ENCODE data around the gene CHPF. TPM values are rescaled to one million over a fixed set of nuclear protein-coding genes. Genes with fewer than 3 reads are reported as not detected.

Gene CHPF
- total and polyA plus RNA-seq, 2 donors (not counting 3 experiments of a cell fraction or from before 2014, with no cell fraction given), result 0.24 to 0.32 TPM

- dilution Hi-C loops (cut with MboI; ENCODE audit: extremely low pct_ligation_motif_present, low sequenced_read_pairs), result no loop called here
- Histone ChIP-seq H3K4me2 (ENCODE audit: insufficient read depth, low read length) (no peak overlapping the region), H3K4me3 (replicated peaks in 1 of 3; ENCODE audit: insufficient read depth in 1 of 3, low read depth in 1 of 3, low read length in 3 of 3) (no peak overlapping the region), H3K9me1 (replicated peaks; ENCODE audit: control insufficient read depth, extremely low read depth, insufficient read depth, low read length) (no peaks in the 10 kb centered on the region), H3K4me1 (ENCODE audit: control insufficient read depth, extremely low read depth, insufficient read depth, low read length) (no peaks in the 10 kb centered on the region), H3K9me3 (replicated peaks; ENCODE audit: control insufficient read depth, insufficient read depth, low read length) (no peaks in the 10 kb centered on the region), H3K27ac (ENCODE audit: insufficient read depth, low read depth, low read length) (no peak overlapping the region), H3K9ac (replicated peaks; ENCODE audit: extremely low read depth, insufficient read depth, low read length) (no peak overlapping the region), H4K20me1 (replicated peaks; ENCODE audit: control insufficient read depth, extremely low read depth, insufficient read depth, low read length) (no peaks in the 10 kb centered on the region), H2AFZ (ENCODE audit: low read depth, low read length) (no peak overlapping the region), H3K27me3 (ENCODE audit: control insufficient read depth in 2 of 2, insufficient read depth in 2 of 2, low read length in 2 of 2) (peaks cover 0 to 3% of the 10 kb centered on the region in 2 experiments), H3K36me3 (ENCODE audit: control insufficient read depth in 2 of 2, extremely low read depth in 1 of 2, insufficient read depth in 2 of 2, low read length in 2 of 2) (no peaks in the 10 kb centered on the region), H3K79me2 (ENCODE audit: control insufficient read depth, insufficient read depth, low read length) (no peaks in the 10 kb centered on the region)
- no peak for FAIRE-seq
- intact Hi-C loops (cut with micrococcal nuclease), result no loop called here
- DNase-seq (ENCODE audit: low read depth, low spot score), result no peak
- TF ChIP-seq JUN (IDR thresholded peaks at IDR 0.05; ENCODE audit: borderline replicate concordance, insufficient read depth, insufficient read length, low read depth), result no peak
- no peak for TF ChIP-seq EZH2 (IDR thresholded peaks at IDR 0.05; ENCODE audit: borderline replicate concordance, low read depth, low read length, severe bottlenecking)
- TF ChIP-seq GATA2 (IDR thresholded peaks at IDR 0.05; ENCODE audit: insufficient read depth, insufficient read length, low read depth, low read length), result no peak
- no peak for TF ChIP-seq CTCF (IDR thresholded peaks at IDR 0.05; ENCODE audit: extremely low read depth in 1 of 2, insufficient read depth in 1 of 2, low read depth in 1 of 2, low read length in 2 of 2)
- TF ChIP-seq FOS (IDR thresholded peaks at IDR 0.05; ENCODE audit: borderline replicate concordance, insufficient read depth, low read length), result no peak
- TF ChIP-seq POLR2A (IDR thresholded peaks at IDR 0.05; ENCODE audit: low read depth, low read length), result no peak
- no peak for TF ChIP-seq MAX (IDR thresholded peaks at IDR 0.05; ENCODE audit: insufficient read depth, insufficient read length)
- no peak for TF ChIP-seq POLR2AphosphoS5 (IDR thresholded peaks at IDR 0.05; ENCODE audit: insufficient read depth, low read depth, low read length)
- no peak for TF ChIP-seq MYC (IDR thresholded peaks at IDR 0.05; ENCODE audit: low read depth, low read length)
- no TSS peak for BruUV-seq (replicated peaks)
- ChIA-PET CTCF (interaction anchor here (0.7 to 2.9 kb wide), 31 partner anchors 8 to 172 kb away, joined by 3 to 42 read pairs (median 5); partner anchors contain the start of genes CHPF, OBSL1, STK11IP and TMEM198), POLR2A (no interaction called here)
These were observed 17.2 kb upstream of the CHPF start for GRCh38 chr2:219560893-219561178.
